SK-N-SH treated with all-trans-retinoic acid at 6 μM for 48 hours (cell line): ENCODE results near the gene AGPAT3.

Experiments used
- ATAC-seq: fragments of 200-7000 bp; cut with Tn5 transposase; 3 replicates; pipeline ENCODE4 v1.9.1; 2020; ENCODE audit warnings: mild to moderate bottlenecking, moderate library complexity
- ARNTL ChIP-seq: fragments of 450-650 bp; formaldehyde crosslinking; IDR thresholded peaks from 2 replicates; pipeline ENCODE4 v1.5.0; 2020; ENCODE audit warnings: low read depth, mild to moderate bottlenecking, moderate library complexity, borderline replicate concordance
- BACH2 ChIP-seq: fragments of 250-450 bp; sonication (Bioruptor Pico); IDR thresholded peaks from 2 replicates; pipeline ENCODE4 v1.9.0; 2021; ENCODE audit warnings: mild to moderate bottlenecking, borderline replicate concordance
- CREB5 ChIP-seq: fragments of 250-450 bp; sonication (Bioruptor Pico); IDR thresholded peaks from 2 replicates; pipeline ENCODE4 v1.5.1; 2020; ENCODE audit warnings: low read depth, mild to moderate bottlenecking, moderate library complexity
- CSDC2 ChIP-seq: fragments of 250-450 bp; sonication (Bioruptor Pico); IDR thresholded peaks from 2 replicates; pipeline ENCODE4 v1.5.0; 2020; ENCODE audit warnings: mild to moderate bottlenecking, moderate library complexity
- CSRNP3 ChIP-seq: fragments of 250-450 bp; sonication (Bioruptor Pico); IDR thresholded peaks from 2 replicates; pipeline ENCODE4 v1.5.1; 2021; ENCODE audit warnings: mild to moderate bottlenecking, moderate library complexity
- ESRRG ChIP-seq: fragments of 250-450 bp; sonication (Bioruptor Pico); IDR thresholded peaks from 2 replicates; pipeline ENCODE4 v1.6.1; 2021; ENCODE audit warnings: mild to moderate bottlenecking
- GLIS3 ChIP-seq: fragments of 250-450 bp; sonication (Bioruptor Pico); IDR thresholded peaks from 2 replicates; pipeline ENCODE4 v1.5.0; 2020; ENCODE audit warnings: mild to moderate bottlenecking, moderate library complexity
- ISL1 ChIP-seq: fragments of 250-450 bp; sonication (Bioruptor Pico); IDR thresholded peaks from 2 replicates; pipeline ENCODE4 v2.1.2; 2022; ENCODE audit warnings: mild to moderate bottlenecking, moderate library complexity
- OSR1 ChIP-seq: fragments of 250-450 bp; sonication (Bioruptor Pico); IDR thresholded peaks from 2 replicates; pipeline ENCODE4 v1.8.0; 2022; ENCODE audit warnings: moderate library complexity, mild to moderate bottlenecking, inconsistent platforms
- PATZ1 ChIP-seq: fragments of 250-450 bp; sonication (Bioruptor Pico); IDR thresholded peaks from 2 replicates; pipeline ENCODE4 v1.8.0; 2020; ENCODE audit warnings: mild to moderate bottlenecking, moderate library complexity, borderline replicate concordance
- POU6F1 ChIP-seq: fragments of 250-450 bp; sonication (Bioruptor Pico); IDR thresholded peaks from 2 replicates; pipeline ENCODE4 v1.8.0; 2021; ENCODE audit warnings: low read depth, mild to moderate bottlenecking, moderate library complexity, borderline replicate concordance
- PPARA ChIP-seq: fragments of 250-450 bp; sonication (Bioruptor Pico); IDR thresholded peaks from 2 replicates; pipeline ENCODE4 v1.5.0; 2020; ENCODE audit warnings: mild to moderate bottlenecking, borderline replicate concordance
- RARB ChIP-seq: fragments of 250-450 bp; sonication (Bioruptor Pico); IDR thresholded peaks from 2 replicates; pipeline ENCODE4 v1.8.0; 2021; ENCODE audit warnings: mild to moderate bottlenecking, moderate library complexity
- SNAI2 ChIP-seq: fragments of 250-450 bp; sonication (Bioruptor Pico); IDR thresholded peaks from 2 replicates; pipeline ENCODE4 v1.5.0; 2020; ENCODE audit warnings: mild to moderate bottlenecking, moderate library complexity
- TCF4 ChIP-seq: fragments of 250-450 bp; sonication (Bioruptor Pico); IDR thresholded peaks from 2 replicates; pipeline ENCODE4 v1.8.0; 2021; ENCODE audit warnings: mild to moderate bottlenecking, moderate library complexity, borderline replicate concordance
- TOX ChIP-seq: fragments of 250-450 bp; sonication (Bioruptor Pico); IDR thresholded peaks from 2 replicates; pipeline ENCODE4 v1.8.0; 2021; ENCODE audit warnings: mild to moderate bottlenecking, moderate library complexity, borderline replicate concordance
- TSHZ2 ChIP-seq: fragments of 250-450 bp; sonication (Bioruptor Pico); IDR thresholded peaks from 2 replicates; pipeline ENCODE4 v1.5.0; 2020; ENCODE audit warnings: mild to moderate bottlenecking, moderate library complexity
- ZC3H10 ChIP-seq: fragments of 250-450 bp; sonication (Bioruptor Pico); IDR thresholded peaks from 2 replicates; pipeline ENCODE4 v1.5.1; 2021; ENCODE audit warnings: mild to moderate bottlenecking, moderate library complexity
- ZFP3 ChIP-seq: fragments of 250-450 bp; sonication (Bioruptor Pico); IDR thresholded peaks from 2 replicates; pipeline ENCODE4 v1.5.0; 2020; ENCODE audit warnings: mild to moderate bottlenecking, moderate library complexity
- ZFP30 ChIP-seq: fragments of 450-650 bp; formaldehyde crosslinking; IDR thresholded peaks from 2 replicates; pipeline ENCODE4 v1.5.0; 2022; ENCODE audit warnings: mild to moderate bottlenecking, moderate library complexity
- ZNF70 ChIP-seq: fragments of 450-650 bp; formaldehyde crosslinking; IDR thresholded peaks from 2 replicates; pipeline ENCODE4 v1.5.0; 2020; ENCODE audit warnings: mild to moderate bottlenecking, moderate library complexity
- ZNF8 ChIP-seq: fragments of 450-650 bp; formaldehyde crosslinking; IDR thresholded peaks from 2 replicates; pipeline ENCODE4 v1.5.0; 2020; ENCODE audit warnings: mild to moderate bottlenecking, moderate library complexity

Gene AGPAT3

GRCh38 chr21:43872531-43873197 is 7.6 kb downstream of the AGPAT3 start:
- ATAC-seq: no peak
- TF ChIP-seq ISL1 (CRISPR knock-in tag): no peak
- no peak for TF ChIP-seq PATZ1 (CRISPR knock-in tag)
- no peak for TF ChIP-seq ESRRG (CRISPR knock-in tag)

- no peak for ATAC-seq
- TF ChIP-seq POU6F1 (CRISPR knock-in tag) (no peak), PPARA (CRISPR knock-in tag) (no peak), ZC3H10 (no peak), ESRRG (CRISPR knock-in tag) (no peak), CSDC2 (CRISPR knock-in tag) (no peak), ZNF70 (CRISPR knock-in tag) (no peak), CSRNP3 (no peak), SNAI2 (CRISPR knock-in tag) (no peak), OSR1 (no peak)
These were observed 8.7 kb downstream of the AGPAT3 start for GRCh38 chr21:43873673-43874072.

GRCh38 chr21:43874085-43874805 is 9.2 kb downstream of the AGPAT3 start:
- TF ChIP-seq ESRRG (CRISPR knock-in tag): no peak
- no peak for TF ChIP-seq ZNF8 (CRISPR knock-in tag)
- TF ChIP-seq TOX: no peak
- TF ChIP-seq CSDC2 (CRISPR knock-in tag): no peak
- no peak for TF ChIP-seq TCF4 (CRISPR knock-in tag)
- TF ChIP-seq, all 23 proteins: peak for 0
- no peak for ATAC-seq

GRCh38 chr21:43876605-43877004 is 11.6 kb downstream of the AGPAT3 start:
- no peak for TF ChIP-seq ARNTL
- no peak for TF ChIP-seq BACH2
- TF ChIP-seq RARB (CRISPR knock-in tag): no peak
- no peak for TF ChIP-seq ZFP30 (CRISPR knock-in tag)
- no peak for TF ChIP-seq TSHZ2 (CRISPR knock-in tag)
- no peak for TF ChIP-seq CSRNP3
- no peak for TF ChIP-seq GLIS3 (CRISPR knock-in tag)
- TF ChIP-seq CREB5 (CRISPR knock-in tag): no peak
- no peak for TF ChIP-seq ZFP3
- TF ChIP-seq POU6F1 (CRISPR knock-in tag): no peak
- TF ChIP-seq CSDC2 (CRISPR knock-in tag): no peak
- no peak for ATAC-seq
